Measurements from ENCODE around the gene RPS6KC1.

Gene RPS6KC1

DNA sequence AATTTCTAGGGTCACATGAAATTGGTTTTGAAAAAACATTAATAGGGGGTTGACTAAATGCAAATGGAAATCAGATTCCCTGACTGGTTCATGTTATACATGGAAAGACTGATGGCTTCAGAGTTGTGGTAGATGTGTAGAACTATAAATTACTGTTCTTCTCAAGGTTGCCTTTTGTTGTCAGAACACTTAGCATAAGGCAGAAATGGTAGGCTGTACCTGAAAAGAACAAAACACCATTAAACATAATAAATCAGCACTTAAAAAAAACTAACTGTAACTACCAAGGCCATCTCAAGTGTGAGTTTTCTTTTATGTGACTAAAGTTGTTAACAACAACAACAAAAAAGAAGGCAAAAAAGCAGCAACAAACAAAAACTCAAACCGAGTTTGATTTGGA lies 111.8 kb downstream of the RPS6KC1 start:
- Histone ChIP-seq H3K9ac (ENCODE audit: low read length) (no peak overlapping the region), H3K4me1 (ENCODE audit: insufficient read depth, low read length) (peaks cover 4% of the 10 kb centered on the region), H3K9me3 (ENCODE audit: low read length) (no peaks in the 10 kb centered on the region), H3K4me3 (ENCODE audit: low read depth in 1 of 2, low read length in 2 of 2) (no peak overlapping the region), H3K36me3 (ENCODE audit: insufficient read depth, low read length) (no peaks in the 10 kb centered on the region), H3K27me3 (ENCODE audit: control insufficient read depth in 1 of 2, insufficient read depth in 2 of 2, low read length in 2 of 2) (no peaks in the 10 kb centered on the region), H3K27ac (ENCODE audit: low read depth, low read length) (no peak overlapping the region)

DNA sequence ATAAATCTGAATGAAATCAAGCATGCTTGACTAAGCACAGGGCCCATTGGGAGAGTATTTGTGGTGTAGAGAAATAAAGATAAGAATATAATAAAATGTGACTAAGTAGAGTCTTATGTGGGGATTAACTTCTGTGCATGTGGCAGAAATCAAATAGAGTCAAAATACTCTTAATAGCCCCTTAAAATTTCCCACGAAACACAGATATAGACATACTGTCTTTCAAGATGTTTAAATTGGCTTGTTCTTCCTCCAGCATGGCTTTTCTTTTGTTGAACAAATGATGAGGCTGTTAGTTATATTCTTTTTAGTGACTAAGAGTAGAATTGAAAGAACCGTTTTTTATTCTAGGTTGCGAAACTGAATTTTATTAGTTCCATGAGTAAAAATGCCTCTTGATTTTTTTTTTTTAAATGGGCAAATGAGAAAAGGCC lies 112.3 kb downstream of the RPS6KC1 start:
- Histone ChIP-seq H3K36me3 (ENCODE audit: insufficient read depth, low read length) (no peaks in the 10 kb centered on the region), H3K9ac (ENCODE audit: low read length) (no peak overlapping the region), H3K9me3 (ENCODE audit: low read length) (no peaks in the 10 kb centered on the region), H3K27me3 (ENCODE audit: control insufficient read depth in 1 of 2, insufficient read depth in 2 of 2, low read length in 2 of 2) (no peaks in the 10 kb centered on the region), H3K4me1 (ENCODE audit: insufficient read depth, low read length) (peaks cover under 1% of the 10 kb centered on the region), H3K4me3 (ENCODE audit: low read depth in 1 of 2, low read length in 2 of 2) (no peak overlapping the region), H3K27ac (ENCODE audit: low read depth, low read length) (no peak overlapping the region)

DNA sequence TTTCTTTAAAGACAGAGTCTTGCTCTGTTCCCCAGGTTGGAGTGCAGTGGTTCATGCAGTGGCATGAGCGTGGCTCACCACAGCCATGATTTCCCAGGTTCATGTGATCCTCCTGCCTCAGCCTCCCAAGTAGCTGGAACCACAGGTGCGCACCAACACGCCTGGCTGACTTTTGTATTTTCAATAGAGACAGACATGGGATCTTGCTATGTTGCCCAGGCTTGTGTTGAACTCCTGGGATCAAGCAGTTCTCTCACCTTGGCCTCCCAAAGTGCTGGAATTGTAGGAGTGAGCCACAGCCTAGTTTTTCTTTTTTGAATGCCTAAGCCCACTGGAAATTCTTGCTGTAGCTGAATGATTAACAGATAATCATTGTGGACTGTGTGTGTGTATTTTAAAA lies 113.5 kb downstream of the RPS6KC1 start:
- H3K4me1 ChIP-seq (ENCODE audit: insufficient read depth, low read length), result no peaks in the 10 kb centered on the region
- H3K36me3 ChIP-seq (ENCODE audit: insufficient read depth, low read length), result no peaks in the 10 kb centered on the region
- H3K9me3 ChIP-seq (ENCODE audit: low read length), result no peaks in the 10 kb centered on the region
- no peak overlapping the region for H3K4me3 ChIP-seq (ENCODE audit: low read depth in 1 of 2, low read length in 2 of 2)
- H3K27me3 ChIP-seq (ENCODE audit: control insufficient read depth in 1 of 2, insufficient read depth in 2 of 2, low read length in 2 of 2), result no peaks in the 10 kb centered on the region
- no peak overlapping the region for H3K9ac ChIP-seq (ENCODE audit: low read length)
- no peak overlapping the region for H3K27ac ChIP-seq (ENCODE audit: low read depth, low read length)

DNA sequence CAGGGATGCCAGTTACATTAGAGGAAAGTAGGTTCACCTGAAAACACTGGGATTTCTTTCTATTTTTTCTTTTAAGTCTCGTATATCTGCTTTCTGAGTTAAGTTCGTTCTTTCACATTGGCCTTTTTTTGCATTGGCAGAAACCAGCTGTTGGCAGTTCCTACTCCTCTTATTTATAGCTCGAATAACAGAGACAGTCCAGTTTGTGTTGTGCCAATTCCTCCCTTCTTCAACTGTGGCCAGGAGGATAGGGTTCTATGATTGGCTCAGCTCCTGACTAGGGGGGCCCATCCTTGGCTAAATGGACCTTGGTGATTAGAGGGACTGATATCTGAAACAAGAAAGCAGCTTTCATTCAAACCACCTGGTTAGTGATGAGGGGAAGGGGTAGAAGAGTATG lies 115.8 kb downstream of the RPS6KC1 start:
- no peaks in the 10 kb centered on the region for H3K27me3 ChIP-seq (ENCODE audit: control insufficient read depth in 1 of 2, insufficient read depth in 2 of 2, low read length in 2 of 2)
- H3K9me3 ChIP-seq (ENCODE audit: low read length), result no peaks in the 10 kb centered on the region
- no peak overlapping the region for H3K27ac ChIP-seq (ENCODE audit: low read depth, low read length)
- no peaks in the 10 kb centered on the region for H3K36me3 ChIP-seq (ENCODE audit: insufficient read depth, low read length)
- H3K9ac ChIP-seq (ENCODE audit: low read length), result no peak overlapping the region
- H3K4me3 ChIP-seq (ENCODE audit: low read depth in 1 of 2, low read length in 2 of 2), result no peak overlapping the region
- no peaks in the 10 kb centered on the region for H3K4me1 ChIP-seq (ENCODE audit: insufficient read depth, low read length)

DNA sequence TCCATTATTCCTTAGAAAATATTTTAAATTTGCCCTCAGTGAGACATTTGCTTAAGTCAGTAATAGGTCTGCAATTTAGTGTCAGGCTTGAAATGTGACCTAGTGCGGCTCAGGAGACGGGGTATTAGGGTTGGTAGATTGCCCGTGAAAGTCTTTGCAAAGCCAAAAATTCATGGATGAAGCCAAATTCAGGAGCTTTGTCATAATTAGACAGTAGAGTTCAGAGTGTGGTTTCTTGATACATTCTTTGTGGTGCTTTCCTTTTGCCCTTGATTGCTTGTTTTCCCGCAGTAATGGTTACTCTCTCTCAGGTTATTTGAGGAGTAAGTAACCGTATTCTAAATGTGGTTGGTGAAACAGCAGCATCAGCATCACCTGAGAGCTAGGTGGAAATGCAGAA lies 120.7 kb downstream of the RPS6KC1 start:
- Histone ChIP-seq H3K4me1 (ENCODE audit: insufficient read depth, low read length) (no peaks in the 10 kb centered on the region), H3K36me3 (ENCODE audit: insufficient read depth, low read length) (peaks cover 9% of the 10 kb centered on the region), H3K4me3 (ENCODE audit: low read depth in 1 of 2, low read length in 2 of 2) (no peak overlapping the region), H3K27ac (ENCODE audit: low read depth, low read length) (no peak overlapping the region), H3K9ac (ENCODE audit: low read length) (no peak overlapping the region), H3K9me3 (ENCODE audit: low read length) (no peaks in the 10 kb centered on the region), H3K27me3 (ENCODE audit: control insufficient read depth in 1 of 2, insufficient read depth in 2 of 2, low read length in 2 of 2) (no peaks in the 10 kb centered on the region)

DNA sequence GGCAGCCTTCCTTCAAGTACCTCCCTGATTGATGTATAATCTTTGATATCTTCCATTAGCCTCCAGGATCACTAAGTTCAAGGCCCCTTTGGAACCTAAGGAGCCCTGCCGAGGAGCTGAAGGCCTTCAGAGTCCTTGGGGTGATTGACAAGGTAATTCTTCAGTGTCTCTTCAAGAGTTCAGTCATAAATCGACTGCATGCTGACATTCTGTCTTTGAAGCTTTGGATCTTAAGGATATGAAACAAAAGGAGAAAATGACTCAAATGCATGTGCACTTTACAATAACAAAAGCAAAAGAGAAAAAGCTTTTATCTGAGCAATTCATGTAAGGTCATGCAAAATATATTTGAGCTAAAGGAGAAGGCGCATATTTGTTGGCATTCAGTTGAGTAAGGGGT lies 125.3 kb downstream of the RPS6KC1 start:
- no peaks in the 10 kb centered on the region for H3K27me3 ChIP-seq (ENCODE audit: control insufficient read depth in 1 of 2, insufficient read depth in 2 of 2, low read length in 2 of 2)
- H3K9me3 ChIP-seq (ENCODE audit: low read length), result no peaks in the 10 kb centered on the region
- no peak overlapping the region for H3K27ac ChIP-seq (ENCODE audit: low read depth, low read length)
- H3K4me3 ChIP-seq (ENCODE audit: low read depth in 1 of 2, low read length in 2 of 2), result no peak overlapping the region
- peaks cover 21% of the 10 kb centered on the region for H3K36me3 ChIP-seq (ENCODE audit: insufficient read depth, low read length)
- H3K9ac ChIP-seq (ENCODE audit: low read length), result no peak overlapping the region
- no peaks in the 10 kb centered on the region for H3K4me1 ChIP-seq (ENCODE audit: insufficient read depth, low read length)

DNA sequence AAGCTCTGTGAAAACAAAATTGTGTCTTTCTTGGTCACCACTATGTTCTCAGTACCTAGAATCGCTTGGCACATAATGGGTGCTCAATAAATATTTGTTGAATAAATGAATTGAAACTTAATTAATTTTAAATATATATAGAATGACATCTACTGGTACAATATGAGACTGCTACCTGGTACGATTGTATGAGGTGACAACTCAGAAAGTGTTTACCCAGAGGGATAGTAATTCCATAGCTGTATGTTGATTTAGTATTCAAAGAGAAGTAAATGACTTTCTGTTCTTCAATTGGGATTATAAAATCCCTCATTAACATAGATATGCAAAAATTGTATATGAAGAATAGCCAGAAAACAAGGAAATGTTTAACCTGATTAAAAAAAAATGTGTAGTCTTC lies 128.7 kb downstream of the RPS6KC1 start:
- Histone ChIP-seq H3K27ac (ENCODE audit: low read depth, low read length) (no peak overlapping the region), H3K9ac (ENCODE audit: low read length) (no peak overlapping the region), H3K4me1 (ENCODE audit: insufficient read depth, low read length) (no peaks in the 10 kb centered on the region), H3K36me3 (ENCODE audit: insufficient read depth, low read length) (peaks cover 21% of the 10 kb centered on the region), H3K27me3 (ENCODE audit: control insufficient read depth in 1 of 2, insufficient read depth in 2 of 2, low read length in 2 of 2) (no peaks in the 10 kb centered on the region), H3K9me3 (ENCODE audit: low read length) (no peaks in the 10 kb centered on the region), H3K4me3 (ENCODE audit: low read depth in 1 of 2, low read length in 2 of 2) (no peak overlapping the region)

DNA sequence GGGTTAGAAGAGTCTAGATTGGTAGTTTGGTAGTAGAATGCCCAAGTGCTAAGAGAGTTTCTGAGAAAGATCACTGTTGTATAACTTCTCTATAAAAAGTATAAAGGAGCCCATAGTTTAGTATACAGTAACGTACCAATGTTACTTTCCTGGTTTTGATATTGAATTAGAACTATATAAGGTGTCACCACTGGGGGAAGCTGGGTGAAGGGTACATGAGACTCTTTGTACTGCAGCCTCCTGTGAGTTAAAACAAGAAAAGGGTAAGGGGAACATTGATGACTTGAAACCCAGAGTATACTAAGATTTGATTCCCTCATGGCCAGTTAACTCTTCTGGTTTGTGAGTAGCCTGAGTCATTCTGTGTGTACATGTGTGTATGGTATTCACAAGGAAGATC lies 129.8 kb downstream of the RPS6KC1 start:
- H3K36me3 ChIP-seq (ENCODE audit: insufficient read depth, low read length), result peaks cover 21% of the 10 kb centered on the region

DNA sequence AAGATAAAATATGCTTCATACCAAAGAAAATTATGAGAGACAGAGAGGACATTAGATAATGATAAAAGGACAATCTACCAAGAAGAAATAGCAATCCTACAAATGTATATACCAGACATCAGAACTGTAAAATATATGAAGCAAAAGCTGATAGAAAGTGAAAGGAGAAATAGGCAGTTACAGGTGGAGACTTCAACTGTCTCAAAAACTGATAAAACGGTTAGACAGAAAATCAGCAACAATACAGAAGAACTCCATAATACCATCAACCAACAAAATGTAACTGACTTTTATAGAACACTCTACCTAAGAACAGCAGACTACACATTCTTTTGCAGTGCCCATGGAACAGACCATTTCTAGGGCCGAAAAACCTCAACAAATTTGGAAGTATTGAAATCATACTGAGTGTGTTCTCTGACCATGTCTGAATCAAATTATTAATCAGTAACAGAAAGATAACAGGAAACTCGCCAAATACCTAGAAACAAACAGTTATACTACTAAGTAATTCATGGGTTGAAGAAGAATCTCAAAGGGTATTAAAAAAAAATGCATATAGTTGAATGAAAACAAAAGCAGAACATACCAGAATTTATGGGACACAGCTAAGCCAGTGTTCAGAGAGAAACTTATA lies 132.1 kb downstream of the RPS6KC1 start:
- peaks cover 13% of the 10 kb centered on the region for H3K9me3 ChIP-seq (ENCODE audit: low read length)
- no peaks in the 10 kb centered on the region for H3K27me3 ChIP-seq (ENCODE audit: control insufficient read depth in 1 of 2, insufficient read depth in 2 of 2, low read length in 2 of 2)
- no peak overlapping the region for H3K9ac ChIP-seq (ENCODE audit: low read length)
- no peaks in the 10 kb centered on the region for H3K4me1 ChIP-seq (ENCODE audit: insufficient read depth, low read length)
- H3K27ac ChIP-seq (ENCODE audit: low read depth, low read length), result no peak overlapping the region
- H3K4me3 ChIP-seq (ENCODE audit: low read depth in 1 of 2, low read length in 2 of 2), result no peak overlapping the region
- peaks cover 23% of the 10 kb centered on the region for H3K36me3 ChIP-seq (ENCODE audit: insufficient read depth, low read length)

More for the DNA sequence above, 129.8 kb downstream of the RPS6KC1 start:
- Histone ChIP-seq H3K9me3 (ENCODE audit: low read length) (peaks cover 2% of the 10 kb centered on the region), H3K27me3 (ENCODE audit: control insufficient read depth in 1 of 2, insufficient read depth in 2 of 2, low read length in 2 of 2) (no peaks in the 10 kb centered on the region), H3K27ac (ENCODE audit: low read depth, low read length) (no peak overlapping the region), H3K4me1 (ENCODE audit: insufficient read depth, low read length) (no peaks in the 10 kb centered on the region), H3K9ac (ENCODE audit: low read length) (no peak overlapping the region), H3K4me3 (ENCODE audit: low read depth in 1 of 2, low read length in 2 of 2) (no peak overlapping the region)

DNA sequence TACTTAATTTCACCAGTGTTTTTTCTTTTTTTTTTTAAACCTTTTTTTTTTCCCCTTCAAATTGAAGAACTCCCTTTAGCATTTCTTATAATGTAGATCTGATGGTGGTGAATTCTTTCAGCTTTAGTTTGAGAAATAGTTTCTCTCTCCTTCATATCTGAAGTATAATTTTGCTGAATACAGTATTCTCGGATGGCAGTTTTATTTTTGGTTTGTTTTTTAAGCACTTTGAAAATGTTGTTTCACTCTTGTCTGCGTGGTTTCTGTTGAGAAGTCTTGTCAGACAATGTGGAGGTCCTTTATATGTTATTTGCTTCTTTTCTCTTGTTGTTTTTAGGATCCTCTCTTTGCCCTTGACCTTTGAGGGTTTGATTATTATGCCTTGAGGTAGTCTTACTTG lies 135.1 kb downstream of the RPS6KC1 start:
- Histone ChIP-seq H3K36me3 (ENCODE audit: insufficient read depth, low read length) (peaks cover 13% of the 10 kb centered on the region), H3K9me3 (ENCODE audit: low read length) (peaks cover 13% of the 10 kb centered on the region), H3K27me3 (ENCODE audit: control insufficient read depth in 1 of 2, insufficient read depth in 2 of 2, low read length in 2 of 2) (no peaks in the 10 kb centered on the region), H3K9ac (ENCODE audit: low read length) (no peak overlapping the region), H3K4me1 (ENCODE audit: insufficient read depth, low read length) (no peaks in the 10 kb centered on the region), H3K27ac (ENCODE audit: low read depth, low read length) (no peak overlapping the region), H3K4me3 (ENCODE audit: low read depth in 1 of 2, low read length in 2 of 2) (no peak overlapping the region)

DNA sequence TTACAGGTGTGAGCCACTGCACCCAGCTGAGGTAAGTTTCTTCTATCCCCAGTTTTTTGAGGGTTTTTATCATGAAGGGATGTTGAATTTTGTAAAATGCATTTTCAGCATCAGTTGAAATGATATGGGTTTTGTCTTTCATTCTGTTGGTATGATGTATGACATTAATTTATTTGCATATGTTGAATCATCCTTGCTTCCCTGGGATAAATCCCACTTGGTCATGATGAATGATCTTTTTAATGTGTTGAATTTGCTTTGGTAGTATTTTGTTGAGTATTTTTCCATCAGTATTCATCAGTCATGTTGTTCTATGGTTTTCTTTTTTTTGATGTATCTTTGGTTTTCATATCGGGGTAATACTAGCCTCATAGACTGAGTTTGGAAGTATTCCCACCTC lies 141.0 kb downstream of the RPS6KC1 start:
- no peak overlapping the region for H3K4me3 ChIP-seq (ENCODE audit: low read depth in 1 of 2, low read length in 2 of 2)
- H3K4me1 ChIP-seq (ENCODE audit: insufficient read depth, low read length), result no peaks in the 10 kb centered on the region
- H3K9me3 ChIP-seq (ENCODE audit: low read length), result no peaks in the 10 kb centered on the region
- H3K36me3 ChIP-seq (ENCODE audit: insufficient read depth, low read length), result no peaks in the 10 kb centered on the region
- H3K27me3 ChIP-seq (ENCODE audit: control insufficient read depth in 1 of 2, insufficient read depth in 2 of 2, low read length in 2 of 2), result no peaks in the 10 kb centered on the region
- H3K9ac ChIP-seq (ENCODE audit: low read length), result no peak overlapping the region
- H3K27ac ChIP-seq (ENCODE audit: low read depth, low read length), result no peak overlapping the region

DNA sequence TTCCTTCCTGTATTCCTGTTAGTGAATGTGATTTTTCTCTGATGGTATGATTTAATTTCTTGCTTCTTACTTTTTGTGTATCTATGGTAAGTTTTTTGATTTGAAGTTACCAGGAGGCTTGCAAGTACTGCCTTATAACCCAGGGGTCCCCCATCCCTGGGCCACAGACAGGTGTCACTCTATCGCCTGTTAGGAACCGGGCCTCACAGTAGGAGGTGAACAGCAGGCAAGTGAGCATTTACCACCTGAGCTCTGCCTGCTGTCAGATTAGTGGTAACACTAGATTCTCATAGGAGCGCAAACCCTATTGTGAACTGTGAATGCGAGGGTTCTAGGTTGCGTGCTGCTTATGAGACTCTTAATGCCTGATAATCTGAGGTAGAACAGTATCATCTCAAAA lies 143.3 kb downstream of the RPS6KC1 start:
- Histone ChIP-seq H3K36me3 (ENCODE audit: insufficient read depth, low read length) (peaks cover 8% of the 10 kb centered on the region), H3K9ac (ENCODE audit: low read length) (no peak overlapping the region), H3K27me3 (ENCODE audit: control insufficient read depth in 1 of 2, insufficient read depth in 2 of 2, low read length in 2 of 2) (no peaks in the 10 kb centered on the region), H3K4me3 (ENCODE audit: low read depth in 1 of 2, low read length in 2 of 2) (no peak overlapping the region), H3K9me3 (ENCODE audit: low read length) (no peaks in the 10 kb centered on the region), H3K4me1 (ENCODE audit: insufficient read depth, low read length) (no peaks in the 10 kb centered on the region), H3K27ac (ENCODE audit: low read depth, low read length) (no peak overlapping the region)
